ENCODE measurements around the gene PDE6B.
"Not testable (repeated sequence)": the region's sequence is repeated elsewhere in the genome, so short reads cannot be mapped to it uniquely, and the experiment has no call there.

The PDE6B gene

DNA sequence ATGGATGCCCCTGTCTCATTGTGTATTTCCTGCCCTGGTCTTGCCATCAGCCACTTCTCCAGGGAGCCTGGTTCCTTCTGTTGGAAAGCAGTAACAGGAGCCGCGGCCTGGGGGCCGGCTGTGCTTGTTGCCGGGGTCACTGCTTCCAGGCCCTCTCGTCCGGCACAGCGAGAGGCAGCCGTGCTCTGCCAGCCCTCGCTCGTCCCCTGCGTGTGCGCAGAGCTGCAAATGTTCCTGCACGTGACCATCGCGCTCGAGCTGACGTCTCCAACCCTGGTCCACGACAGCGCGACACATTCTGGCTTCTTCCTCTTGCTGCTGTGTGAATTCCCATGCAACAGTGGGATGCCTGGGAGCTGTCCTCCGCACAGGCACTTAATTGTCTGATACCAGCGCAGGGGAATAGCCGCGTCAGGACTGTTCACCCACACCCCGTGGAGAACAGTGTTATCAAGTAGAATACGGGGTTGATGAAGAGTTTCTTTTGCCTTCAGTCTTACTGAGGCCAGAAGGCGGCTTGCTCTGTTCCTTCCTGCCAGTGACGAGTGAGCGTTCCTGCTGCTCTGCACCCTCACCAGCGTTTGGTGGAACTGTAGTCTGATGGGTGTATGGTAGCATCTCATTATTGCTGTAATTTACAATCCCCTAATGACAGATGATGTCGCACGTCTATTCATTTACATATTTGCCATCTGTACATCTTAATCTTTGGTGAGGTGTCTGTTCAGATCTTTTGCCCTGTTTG, 12.3 kb downstream of the PDE6B start:
- DNase-seq = no peak

DNA sequence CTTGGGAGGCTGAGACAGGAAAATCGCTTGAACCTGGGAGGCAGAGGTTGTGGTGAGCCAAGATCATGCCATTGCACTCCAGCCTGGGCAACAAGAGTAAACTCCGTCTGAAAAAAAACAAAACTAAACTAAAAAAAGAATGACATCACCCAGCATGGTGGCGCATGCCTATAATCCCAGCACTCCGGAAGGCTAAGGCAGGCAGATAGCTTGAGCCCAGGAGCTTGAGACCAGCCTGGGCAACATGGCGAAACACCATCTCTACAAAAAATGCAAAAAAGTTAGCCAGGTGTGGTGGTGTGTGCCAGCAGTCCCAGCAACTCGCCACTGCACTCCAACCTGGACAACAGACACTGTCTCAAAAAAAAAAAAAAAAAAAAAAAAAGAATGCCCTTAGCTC, 17.0 kb downstream of the PDE6B start:
- not testable (repeated sequence) for DNase-seq

DNA sequence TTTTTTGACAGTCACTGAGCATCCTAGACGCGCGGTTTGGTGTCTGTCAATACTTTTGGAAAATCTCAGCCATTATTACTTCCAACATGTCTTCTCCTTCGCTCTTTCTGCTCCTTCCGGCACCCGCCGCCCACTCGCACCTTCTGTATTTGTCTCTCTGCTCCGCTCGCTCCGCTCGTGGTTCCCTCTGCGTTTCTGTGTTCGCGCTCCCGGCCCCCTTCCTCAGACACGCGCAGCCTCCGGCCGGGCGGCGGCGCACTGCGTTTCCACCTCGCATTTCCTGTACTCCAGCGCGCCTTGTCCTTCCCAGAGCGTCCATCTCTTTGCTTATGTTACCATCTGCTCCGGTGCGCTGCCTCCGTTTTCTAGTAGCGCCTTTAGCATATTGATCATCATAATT, 21.1 kb downstream of the PDE6B start:
- DNase-seq = no peak

DNA sequence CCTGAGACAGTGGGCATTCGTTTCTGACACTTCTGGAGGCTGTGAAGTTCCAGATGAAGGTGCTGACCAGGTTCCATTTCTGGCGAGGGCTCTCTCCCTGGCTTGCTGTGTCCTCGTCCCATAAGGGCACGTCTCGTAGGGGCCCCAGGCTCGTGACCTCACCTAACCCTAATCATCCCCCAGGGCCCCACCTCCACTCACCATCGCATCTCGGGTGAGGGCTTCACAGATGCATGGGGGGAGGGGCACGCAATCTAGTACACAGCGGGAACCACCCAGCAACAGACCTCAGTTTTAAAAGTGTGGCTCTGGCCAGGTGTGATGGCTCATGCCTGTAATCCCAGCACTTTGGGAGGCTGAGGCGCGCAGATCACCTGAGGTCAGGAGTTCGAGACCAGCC, 22.1 kb downstream of the PDE6B start:
- no peak for DNase-seq

DNA sequence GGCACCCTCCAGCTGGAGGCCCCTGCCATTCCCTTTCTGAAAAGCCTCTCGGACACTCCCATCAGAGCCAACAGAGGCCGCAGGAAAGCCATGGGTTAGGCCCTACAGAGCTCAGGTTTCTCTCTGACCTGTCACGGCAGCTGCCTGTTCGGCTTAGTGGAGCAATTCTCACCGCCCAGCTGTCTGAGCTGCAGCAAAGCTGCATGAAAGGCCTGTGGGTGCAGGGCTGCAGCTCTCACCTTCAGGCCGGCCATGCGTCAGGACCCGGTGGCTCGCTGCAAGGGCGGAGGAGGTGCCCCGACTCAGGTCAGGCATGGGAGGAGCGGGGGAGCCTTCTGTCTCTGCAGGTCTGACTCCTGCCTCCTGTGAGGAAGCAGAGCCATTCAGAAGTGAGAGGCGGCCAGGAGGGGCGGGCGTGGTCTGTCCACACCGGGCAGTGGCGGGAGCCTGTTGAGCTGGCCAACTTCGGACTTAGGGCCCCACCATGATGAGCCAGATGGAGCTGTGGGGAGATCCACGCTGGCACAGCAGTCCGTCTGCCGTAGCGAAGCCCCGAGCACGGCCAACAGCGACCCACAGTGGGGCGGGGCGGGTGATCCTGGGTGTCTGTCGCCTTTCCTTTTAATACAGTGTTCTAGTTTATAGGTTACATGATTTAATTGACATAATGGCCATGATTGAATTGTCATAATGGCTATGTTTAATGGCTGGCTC, 23.4 kb downstream of the PDE6B start:
- DNase-seq = no peak

DNA sequence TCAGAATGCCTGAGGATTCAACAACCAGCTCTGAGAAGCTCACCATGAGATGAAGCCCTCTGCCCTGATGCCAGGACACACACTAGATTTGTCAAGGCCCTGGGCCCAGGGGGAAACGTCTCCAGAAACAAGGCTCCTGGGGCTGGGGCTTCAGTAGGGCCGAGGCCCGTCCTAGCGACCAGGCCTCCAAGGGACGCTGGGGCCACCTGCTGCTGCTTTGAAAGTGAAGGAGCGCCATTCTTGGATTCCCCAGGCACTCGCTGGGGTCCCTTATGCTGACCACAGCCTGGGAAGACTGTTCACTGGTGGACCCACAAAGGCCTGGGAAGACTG, 23.9 kb downstream of the PDE6B start:
- DNase-seq = no peak

DNA sequence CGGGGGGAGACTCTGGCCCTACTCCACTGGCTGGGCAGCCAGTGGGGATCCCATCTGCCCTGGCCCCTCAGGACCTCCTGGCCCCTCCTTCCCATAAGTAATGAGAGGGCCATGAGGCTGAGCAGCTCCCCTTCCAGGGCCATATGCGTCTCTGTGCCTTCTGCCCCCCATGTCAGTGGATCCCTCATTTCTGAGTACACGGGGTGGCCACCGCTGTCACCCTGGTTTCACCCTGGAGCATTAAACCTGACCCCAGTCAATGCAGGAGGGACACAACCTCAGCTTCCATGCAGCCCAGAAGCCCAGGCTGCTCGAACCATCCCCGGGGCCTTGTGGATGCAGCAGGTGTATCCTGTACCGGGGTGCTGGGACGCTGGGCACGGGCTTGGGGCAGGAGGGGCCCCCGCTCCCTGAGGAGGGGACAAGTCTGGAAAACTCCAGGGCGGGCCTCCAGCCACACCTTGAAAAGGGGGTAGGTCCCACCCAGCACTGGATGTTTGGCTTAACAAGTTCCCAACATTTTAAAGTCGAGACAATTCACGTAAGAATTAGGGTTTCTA, 24.5 kb downstream of the PDE6B start:
- no peak for DNase-seq

DNA sequence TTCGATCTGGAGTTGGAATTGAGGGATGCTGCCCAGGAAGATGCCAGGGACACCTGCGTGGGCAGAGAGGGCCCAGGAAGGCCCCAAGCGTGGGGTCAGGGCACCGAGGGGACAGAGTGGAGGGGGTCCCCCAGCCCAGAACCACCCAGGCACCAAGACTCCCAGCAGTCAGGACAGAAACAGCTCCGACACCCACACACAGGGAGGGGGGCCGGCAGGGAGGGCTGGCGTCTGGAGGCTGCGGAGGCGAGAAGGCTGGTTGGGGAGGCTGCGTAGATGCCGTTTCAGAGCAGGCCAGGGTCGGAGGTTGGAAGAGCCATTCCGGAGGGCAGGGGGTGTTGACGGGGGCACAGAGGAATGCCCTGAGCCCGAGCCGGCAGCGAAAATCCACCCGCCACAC, 25.1 kb downstream of the PDE6B start:
- DNase-seq = no peak

DNA sequence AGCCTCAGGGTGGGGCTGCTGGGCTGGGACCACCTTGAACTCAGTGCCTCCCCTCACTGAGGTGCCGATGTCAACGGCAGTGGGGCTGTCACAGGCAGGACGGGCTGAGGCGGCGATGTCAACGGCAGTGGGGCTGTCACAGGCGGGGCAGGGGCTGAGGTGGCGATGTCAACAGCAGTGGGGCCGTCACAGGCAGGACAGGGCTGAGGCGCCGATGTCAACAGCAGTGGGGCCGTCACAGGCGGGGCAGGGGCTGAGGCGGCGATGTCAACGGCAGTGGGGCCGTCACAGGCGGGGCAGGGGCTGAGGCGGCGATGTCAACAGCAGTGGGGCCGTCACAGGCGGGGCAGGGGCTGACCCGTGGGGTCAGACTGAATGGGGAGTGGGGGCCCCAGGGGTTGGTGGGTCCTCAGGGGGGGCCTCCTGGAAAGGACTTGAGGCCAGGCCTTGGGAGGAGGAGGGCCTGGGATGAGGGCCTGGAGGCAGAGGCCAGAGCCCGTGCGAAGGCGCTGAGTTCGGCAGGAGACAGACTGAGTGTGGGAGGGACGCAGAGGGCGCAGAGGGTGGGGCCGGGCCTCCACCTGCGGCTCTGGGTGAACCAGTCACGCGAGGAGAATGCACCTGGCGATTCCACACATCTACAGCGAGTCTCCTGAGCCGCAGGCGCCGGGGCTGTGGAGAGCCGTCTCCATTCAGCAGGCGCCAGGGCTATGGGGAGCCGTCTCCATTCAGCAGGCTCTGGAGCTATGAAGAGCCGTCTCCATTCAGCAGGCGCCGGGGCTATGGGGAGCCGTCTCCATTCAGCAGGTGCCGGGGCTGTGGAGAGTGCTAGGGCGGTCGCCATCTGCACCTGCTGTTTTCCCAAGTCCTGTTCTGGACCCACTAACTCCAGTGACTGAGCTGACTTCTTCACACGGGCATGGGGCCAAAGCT, 25.8 kb downstream of the PDE6B start:
- DNase-seq = no peak

DNA sequence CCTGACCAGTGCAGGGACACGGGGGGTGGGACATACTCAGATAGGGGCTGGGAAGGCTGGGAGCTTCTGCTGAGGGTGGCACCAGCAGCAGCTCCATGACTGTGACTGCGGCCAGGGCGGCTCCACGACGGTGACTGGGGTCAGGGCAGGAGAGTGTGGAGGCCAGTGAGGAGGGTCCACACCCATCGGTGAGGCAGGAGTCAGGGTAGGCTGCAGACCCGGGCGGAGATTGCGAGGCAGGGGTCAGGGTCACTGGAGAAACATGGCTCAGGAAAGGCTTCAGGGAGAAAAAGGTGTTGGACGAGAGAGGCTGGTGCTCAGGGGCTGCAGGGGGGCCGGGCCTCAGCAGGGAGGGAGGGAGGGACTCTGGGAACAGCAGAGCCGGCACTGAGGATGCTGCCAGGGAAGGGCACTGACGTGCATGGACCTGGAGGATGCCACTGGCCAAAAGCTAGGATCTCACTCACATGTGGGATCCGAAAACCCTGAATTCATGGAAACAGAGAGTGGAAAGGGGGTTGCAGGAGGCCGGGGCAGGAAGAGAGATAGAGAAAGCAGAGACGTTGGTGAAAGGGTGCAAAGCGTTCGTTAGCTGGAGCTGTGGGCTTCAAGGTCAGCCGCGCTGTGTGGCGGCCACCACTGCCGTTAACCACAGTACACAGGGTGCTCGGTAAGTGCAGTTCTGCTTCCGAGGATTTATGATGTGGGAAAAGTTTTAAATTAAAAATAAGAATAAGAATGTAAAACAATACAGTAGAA, 26.7 kb downstream of the PDE6B start:
- no peak for DNase-seq

DNA sequence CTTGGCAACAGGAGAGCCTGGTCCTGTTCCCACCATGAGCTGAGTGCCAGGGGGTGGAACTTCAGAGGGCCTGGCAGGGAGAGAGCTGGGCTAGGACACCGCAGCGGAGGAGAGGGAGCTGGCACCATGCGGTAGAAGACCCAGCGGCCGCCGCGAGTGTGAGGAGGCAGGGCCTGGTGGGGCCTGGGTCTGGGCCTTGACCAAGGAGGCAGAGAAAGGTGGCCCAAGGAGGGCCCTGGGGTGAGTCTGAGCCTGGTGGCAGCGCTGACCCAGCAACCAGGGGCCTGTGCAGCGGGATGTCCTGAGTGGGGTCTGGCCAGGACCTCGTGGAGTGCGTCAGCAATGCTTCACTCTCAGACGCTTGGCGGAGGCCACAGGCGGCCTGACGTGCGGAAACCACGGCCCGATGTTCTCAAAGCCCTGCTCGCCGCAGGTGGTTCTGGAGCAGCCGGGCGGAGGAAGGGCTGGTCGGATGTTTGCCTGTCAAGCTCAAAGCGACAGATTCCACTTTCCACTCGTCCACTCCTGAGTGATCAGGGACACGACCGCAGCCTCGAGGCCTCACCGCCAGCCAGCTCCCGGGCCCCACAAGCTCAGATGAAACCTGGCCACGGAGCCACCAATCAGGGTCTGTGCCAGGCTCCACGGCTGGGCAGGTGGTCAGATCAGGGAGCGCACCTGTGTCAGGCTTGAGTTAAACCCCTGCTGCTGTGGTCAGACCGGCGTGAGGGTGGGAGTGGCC, 27.9 kb downstream of the PDE6B start:
- DNase-seq = no peak

DNA sequence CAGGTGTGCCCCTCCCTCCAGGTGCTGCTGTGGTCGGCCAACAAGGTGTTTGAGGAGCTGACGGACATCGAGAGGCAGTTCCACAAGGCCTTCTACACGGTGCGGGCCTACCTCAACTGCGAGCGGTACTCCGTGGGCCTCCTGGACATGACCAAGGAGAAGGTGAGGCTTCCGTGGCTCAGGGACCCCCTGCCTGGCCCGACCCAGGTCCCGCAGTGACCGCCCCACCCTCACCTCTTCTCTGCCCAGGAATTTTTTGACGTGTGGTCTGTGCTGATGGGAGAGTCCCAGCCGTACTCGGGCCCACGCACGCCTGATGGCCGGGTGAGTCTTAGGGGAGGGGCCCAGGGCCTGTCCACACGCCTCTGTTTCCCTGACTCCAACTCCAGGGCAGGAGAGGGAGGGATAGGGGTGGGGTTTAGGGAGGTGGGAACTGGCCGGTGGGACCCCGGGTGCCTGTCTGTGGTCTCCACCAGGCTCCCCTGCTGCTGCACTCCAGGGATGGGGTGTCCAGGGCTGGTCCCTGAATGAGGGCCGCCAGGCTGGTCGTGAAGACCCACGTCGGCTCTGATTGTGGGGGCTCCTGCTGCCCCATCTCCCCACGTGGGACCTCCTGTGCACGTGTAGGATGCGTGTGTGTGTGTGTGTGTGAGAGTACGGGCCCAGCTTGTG, 28.6 kb downstream of the PDE6B start:
- DNase-seq = no peak

DNA sequence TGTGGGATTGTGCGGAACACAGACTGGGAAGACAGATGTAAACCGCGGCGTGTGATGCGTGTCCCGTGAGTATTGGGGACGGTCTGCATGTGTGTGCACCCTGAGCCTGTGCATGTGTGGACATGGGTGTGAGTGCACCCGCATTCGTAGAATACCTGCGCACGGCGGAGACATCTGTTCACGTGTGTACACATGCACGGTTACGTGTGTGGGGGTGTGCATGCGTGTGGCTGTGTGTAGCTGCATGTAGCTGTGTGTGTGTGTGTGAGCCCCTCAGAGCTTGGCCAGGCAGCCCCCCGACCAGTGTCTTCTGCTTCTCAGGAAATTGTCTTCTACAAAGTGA, 29.1 kb downstream of the PDE6B start:
- no peak for DNase-seq

DNA sequence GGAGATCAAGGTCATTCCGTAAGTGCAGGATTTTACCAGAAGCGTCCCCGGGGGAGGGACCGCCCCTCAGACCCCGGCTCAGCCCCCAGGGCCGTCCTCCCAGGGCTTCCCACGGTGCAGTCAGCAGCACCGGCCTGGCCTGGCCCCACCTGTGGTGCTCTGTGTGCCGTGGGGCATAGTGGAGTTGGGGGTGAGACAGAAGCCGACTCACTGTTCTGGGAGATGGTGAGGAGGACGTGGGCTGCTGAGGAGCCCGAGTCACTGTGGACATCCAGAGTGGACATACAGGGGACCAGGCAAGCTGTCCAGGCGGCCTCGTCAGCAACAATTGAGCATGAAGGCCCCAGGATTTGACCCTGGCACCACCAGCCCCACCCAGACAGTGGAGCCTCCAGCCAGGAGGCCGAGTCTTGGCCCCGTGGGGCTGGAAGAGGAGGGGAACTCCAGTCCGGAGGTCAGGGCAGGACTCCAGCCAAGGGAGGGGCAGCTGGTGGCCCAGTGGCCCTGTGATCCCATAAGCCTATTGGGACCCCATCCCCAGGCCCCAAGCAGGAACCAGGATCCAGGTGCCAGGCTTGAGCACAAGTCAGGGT, 29.6 kb downstream of the PDE6B start:
- no peak for DNase-seq

DNA sequence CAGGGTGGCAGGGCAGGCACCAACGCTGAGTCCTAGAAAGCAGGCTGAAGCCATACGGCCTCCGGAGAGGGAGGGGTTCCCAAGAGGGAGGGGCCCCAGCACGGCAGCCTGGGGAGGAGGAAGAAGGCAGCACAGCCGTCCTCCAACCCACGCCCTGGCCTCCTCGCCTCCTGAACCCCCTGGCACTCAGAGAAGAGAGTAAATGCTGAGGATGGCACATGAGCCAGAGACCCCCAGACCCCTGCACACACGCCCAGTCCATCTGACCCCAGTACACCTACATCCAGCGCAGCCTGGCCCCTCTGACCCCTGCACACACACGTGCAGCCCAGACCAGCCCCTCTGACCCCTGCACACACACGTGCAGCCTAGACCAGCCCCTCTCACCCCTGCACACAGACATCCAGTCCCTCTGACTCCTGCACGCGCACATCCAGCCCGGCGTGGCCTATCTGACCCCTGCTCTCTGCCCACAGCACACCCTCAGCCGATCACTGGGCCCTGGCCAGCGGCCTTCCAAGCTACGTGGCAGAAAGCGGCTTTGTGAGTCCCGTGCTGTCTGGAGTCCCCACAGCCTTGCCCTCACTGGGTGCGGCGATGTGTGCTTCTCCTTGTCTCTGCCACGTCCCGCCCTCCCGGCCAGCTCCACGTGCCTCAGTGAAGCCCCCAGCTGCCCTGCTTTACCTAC, 30.2 kb downstream of the PDE6B start:
- DNase-seq = no peak

DNA sequence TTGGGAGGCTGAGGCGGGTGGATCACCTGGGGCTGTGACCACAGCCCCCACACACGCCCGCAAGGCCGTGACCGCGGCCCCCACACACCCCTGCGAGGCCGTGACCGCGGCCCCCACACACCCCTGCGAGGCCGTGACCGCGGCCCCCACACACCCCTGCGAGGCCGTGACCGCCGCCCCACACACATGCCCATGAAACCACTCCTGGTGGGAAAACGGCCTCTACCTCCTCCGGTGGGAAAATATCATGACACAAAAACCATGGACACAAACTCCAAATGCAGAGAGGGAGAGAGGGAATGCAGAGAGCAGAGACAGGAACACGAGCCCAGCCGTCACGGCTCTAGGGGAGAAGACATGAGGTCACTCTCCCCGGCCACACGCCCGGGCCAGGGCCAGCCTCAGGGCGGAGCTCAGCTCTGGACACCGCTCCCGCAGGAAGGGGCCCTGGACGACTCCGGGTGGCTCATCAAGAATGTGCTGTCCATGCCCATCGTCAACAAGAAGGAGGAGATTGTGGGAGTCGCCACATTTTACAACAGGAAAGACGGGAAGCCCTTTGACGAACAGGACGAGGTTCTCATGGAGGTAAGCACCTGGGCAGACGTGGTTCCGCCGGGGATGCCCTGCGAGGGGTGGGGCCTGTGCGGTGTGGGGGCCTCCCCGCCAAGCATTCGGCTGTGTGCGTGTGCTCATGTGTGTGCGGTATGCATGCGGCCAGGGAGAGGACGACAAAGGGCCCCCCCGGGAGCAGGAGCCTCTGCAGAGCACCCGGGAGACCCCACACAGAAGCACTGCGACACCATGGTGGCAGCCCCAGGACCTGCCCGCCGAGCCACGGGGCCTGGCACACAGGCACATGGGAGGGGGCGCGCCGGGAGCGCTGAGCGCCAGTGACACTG, 31.3 kb downstream of the PDE6B start:
- no peak for DNase-seq

DNA sequence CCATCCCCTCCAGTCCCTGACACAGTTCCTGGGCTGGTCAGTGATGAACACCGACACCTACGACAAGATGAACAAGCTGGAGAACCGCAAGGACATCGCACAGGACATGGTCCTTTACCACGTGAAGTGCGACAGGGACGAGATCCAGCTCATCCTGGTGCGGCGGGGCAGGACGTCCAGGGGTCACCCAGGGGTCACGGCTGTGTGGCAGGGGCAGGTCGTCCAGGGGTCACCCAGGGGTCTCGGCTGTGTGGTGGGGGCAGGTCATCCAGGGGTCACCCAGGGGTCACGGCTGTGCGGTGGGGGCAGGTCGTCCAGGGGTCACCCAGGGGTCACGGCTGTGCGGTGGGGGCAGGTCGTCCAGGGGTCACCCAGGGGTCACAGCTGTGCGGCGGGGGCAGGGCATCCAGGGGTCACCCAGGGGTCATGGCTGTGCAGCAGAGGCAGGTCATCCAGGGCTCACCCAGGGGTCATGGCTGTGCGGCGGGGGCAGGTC, 32.0 kb downstream of the PDE6B start:
- no peak for DNase-seq

DNA sequence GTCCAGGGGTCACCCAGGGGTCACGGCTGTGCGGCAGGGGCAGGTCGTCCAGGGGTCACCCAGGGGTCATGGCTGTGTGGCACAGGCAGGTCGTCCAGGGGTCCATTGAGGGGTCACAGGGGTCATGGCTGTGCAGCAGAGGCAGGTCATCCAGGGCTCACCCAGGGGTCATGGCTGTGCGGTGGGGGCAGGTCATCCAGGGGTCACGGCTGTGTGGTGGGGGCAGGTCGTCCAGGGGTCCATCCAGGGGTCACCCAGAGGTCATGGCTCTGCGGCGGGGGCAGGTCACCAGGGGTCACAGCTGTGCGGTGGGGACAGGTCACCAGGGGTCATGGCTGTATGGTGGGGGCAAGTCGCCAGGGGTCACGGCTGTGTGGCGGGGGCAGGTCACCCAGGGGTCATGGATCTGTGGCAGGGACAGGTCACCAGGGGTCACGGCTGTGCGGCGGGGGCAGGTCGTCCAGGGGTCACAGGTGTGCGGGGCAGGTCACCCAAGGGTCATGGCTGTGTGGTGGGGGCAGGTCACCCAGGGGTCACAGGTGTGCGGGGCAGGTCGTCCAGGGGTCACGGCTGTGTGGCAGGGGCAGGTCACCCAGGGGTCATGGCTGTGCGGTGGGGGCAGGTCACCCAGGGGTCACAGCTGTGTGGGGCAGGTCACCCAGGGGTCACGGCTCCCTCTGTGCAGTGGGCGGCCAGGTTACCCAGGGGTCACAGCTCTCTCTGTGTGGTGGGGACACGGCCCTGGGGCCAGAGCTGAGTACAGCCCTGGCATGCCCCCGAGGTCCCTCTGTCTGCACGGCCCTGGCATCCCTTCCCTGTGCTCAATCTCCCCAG, 32.7 kb downstream of the PDE6B start:
- no peak for DNase-seq
